ENCODE measurements around the gene XKRX. TPM values are rescaled to one million over a fixed set of nuclear protein-coding genes. Genes with fewer than 3 reads are reported as not detected.
A peak's percentile ranks its signal among the peaks of the same experiment; 100 is the strongest.

XKRX gene
- total and polyA plus RNA-seq, 2 of the 13 experiments (the other 11 are each of a cell fraction or from before 2014, with no cell fraction given): not detected

DNA sequence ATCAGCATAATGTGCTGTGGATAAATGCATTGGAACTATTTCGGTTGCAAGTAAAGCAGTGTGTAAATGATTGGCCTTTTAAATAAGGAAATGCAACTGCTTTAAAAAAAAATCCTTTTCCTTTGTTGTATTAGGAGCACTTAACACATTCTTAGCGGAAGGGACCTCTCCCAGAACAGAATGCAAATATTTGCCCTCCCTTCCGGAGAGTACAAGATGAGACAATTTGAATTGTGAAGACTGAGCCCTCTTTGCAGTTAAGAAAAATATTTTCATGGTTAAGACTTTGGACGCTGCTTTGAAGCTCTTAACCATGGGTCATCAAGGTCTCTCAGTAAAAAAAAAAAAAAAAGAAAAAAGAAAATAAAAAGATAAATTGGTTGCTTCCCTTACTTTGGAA lies 45.1 kb downstream of the XKRX start (continued):
- TF ChIP-seq, protein P1, sequence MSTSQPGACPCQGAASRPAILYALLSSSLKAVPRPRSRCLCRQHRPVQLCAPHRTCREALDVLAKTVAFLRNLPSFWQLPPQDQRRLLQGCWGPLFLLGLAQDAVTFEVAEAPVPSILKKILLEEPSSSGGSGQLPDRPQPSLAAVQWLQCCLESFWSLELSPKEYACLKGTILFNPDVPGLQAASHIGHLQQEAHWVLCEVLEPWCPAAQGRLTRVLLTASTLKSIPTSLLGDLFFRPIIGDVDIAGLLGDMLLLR (CRISPR knock-in tag; IDR thresholded peaks at IDR 0.05): no peak
- no peak for TF ChIP-seq SOX13 (IDR thresholded peaks at IDR 0.05)
- TF ChIP-seq SOX13 (CRISPR knock-in tag; conservative IDR thresholded peaks at IDR 0.05 in 1 of 2, IDR thresholded peaks at IDR 0.05 in 1 of 2): peak in 1 of 2 experiments; percentile 74; a peak in 2 of 4 replicates
- TF ChIP-seq ETV5 (CRISPR knock-in tag; IDR thresholded peaks at IDR 0.05; ENCODE audit: borderline replicate concordance): peak; percentile 67; the same call in 1 of the 2 replicates
- TF ChIP-seq TCF7 (IDR thresholded peaks at IDR 0.05; ENCODE audit: low read depth): peak; percentile 73
- peak; percentile 56 for TF ChIP-seq NR2F6 (IDR thresholded peaks at IDR 0.05)
- no peak for TF ChIP-seq NR2F6 (CRISPR knock-in tag; IDR thresholded peaks at IDR 0.05)
- TF ChIP-seq NR2F2 (IDR thresholded peaks at IDR 0.05; ENCODE audit: borderline replicate concordance, low read depth): peak; percentile 56; the same call in 1 of the 2 replicates
- no peak for TF ChIP-seq SOX6 (IDR thresholded peaks at IDR 0.05)
- peak; percentile 63 for TF ChIP-seq SOX6 (CRISPR knock-in tag; IDR thresholded peaks at IDR 0.05)
- peak; percentile 44; the same call in 1 of the 2 replicates for TF ChIP-seq ELF3 (CRISPR knock-in tag; IDR thresholded peaks at IDR 0.05)
- TF ChIP-seq MED8 (CRISPR knock-in tag; IDR thresholded peaks at IDR 0.05; ENCODE audit: insufficient replicate concordance): no peak
- TF ChIP-seq NFYC (CRISPR knock-in tag; IDR thresholded peaks at IDR 0.05): no peak
- no peak for TF ChIP-seq CHD2 (IDR thresholded peaks at IDR 0.05; ENCODE audit: low read depth, low read length)
- TF ChIP-seq SOX5 (CRISPR knock-in tag; IDR thresholded peaks at IDR 0.05; ENCODE audit: borderline replicate concordance): peak; percentile 35; the same call in 1 of the 2 replicates
- peak; percentile 57; the same call in 1 of the 2 replicates for TF ChIP-seq CREM (IDR thresholded peaks at IDR 0.05)
- no peak for TF ChIP-seq CREM (CRISPR knock-in tag; IDR thresholded peaks at IDR 0.05)
- TF ChIP-seq ISL2 (CRISPR knock-in tag; IDR thresholded peaks at IDR 0.05): peak; percentile 82
- TF ChIP-seq, protein P2, sequence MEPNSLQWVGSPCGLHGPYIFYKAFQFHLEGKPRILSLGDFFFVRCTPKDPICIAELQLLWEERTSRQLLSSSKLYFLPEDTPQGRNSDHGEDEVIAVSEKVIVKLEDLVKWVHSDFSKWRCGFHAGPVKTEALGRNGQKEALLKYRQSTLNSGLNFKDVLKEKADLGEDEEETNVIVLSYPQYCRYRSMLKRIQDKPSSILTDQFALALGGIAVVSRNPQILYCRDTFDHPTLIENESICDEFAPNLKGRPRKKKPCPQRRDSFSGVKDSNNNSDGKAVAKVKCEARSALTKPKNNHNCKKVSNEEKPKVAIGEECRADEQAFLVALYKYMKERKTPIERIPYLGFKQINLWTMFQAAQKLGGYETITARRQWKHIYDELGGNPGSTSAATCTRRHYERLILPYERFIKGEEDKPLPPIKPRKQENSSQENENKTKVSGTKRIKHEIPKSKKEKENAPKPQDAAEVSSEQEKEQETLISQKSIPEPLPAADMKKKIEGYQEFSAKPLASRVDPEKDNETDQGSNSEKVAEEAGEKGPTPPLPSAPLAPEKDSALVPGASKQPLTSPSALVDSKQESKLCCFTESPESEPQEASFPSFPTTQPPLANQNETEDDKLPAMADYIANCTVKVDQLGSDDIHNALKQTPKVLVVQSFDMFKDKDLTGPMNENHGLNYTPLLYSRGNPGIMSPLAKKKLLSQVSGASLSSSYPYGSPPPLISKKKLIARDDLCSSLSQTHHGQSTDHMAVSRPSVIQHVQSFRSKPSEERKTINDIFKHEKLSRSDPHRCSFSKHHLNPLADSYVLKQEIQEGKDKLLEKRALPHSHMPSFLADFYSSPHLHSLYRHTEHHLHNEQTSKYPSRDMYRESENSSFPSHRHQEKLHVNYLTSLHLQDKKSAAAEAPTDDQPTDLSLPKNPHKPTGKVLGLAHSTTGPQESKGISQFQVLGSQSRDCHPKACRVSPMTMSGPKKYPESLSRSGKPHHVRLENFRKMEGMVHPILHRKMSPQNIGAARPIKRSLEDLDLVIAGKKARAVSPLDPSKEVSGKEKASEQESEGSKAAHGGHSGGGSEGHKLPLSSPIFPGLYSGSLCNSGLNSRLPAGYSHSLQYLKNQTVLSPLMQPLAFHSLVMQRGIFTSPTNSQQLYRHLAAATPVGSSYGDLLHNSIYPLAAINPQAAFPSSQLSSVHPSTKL (CRISPR knock-in tag; IDR thresholded peaks at IDR 0.05): peak; percentile 61
